Epithelial cell of esophagus (primary cell): ENCODE measurements around the gene MC5R.
"Not testable (repeated sequence)": the region's sequence is repeated elsewhere in the genome, so short reads cannot be mapped to it uniquely, and the experiment has no call there.

Experiments used
- DNase-seq: peaks from one replicate; pipeline ENCODE4 v3.0.0; 2010; ENCODE audit warnings: low read depth
- H3K4me3 ChIP-seq: 2 replicates; pipeline ENCODE4 v1.5.1; 2011; ENCODE audit warnings: mild to moderate bottlenecking, low read length, control low read depth
- CTCF ChIP-seq: IDR thresholded peaks from 2 replicates; pipeline ENCODE4 v1.5.1; 2011; ENCODE audit warnings: low read depth, mild to moderate bottlenecking, low read length, control low read depth, inconsistent platforms; ENCODE audit not compliant: insufficient read depth; ENCODE audit errors: missing control alignments

Gene MC5R

DNA sequence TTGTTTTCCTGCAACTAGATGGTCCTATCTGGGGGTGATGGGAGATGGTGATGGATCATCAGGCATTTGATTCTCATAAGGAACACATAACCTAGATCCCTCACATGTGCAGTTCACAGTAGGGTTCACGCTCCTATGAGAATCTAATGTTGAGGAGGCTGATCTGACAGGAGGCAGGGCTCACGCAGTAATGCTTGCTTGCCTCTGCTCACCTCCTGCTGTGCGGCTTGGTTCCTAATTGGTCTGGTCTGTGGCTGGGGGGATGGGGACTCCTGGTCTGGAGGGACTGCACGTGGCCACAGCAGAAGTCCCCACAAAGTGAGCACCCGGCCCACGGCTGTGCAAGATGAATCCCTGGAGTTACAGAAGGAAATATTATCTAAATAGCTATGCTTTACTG lies 11.3 kb downstream of the MC5R start:
- no peak for TF ChIP-seq CTCF
- no peak overlapping the region for H3K4me3 ChIP-seq
- no peak for DNase-seq

DNA sequence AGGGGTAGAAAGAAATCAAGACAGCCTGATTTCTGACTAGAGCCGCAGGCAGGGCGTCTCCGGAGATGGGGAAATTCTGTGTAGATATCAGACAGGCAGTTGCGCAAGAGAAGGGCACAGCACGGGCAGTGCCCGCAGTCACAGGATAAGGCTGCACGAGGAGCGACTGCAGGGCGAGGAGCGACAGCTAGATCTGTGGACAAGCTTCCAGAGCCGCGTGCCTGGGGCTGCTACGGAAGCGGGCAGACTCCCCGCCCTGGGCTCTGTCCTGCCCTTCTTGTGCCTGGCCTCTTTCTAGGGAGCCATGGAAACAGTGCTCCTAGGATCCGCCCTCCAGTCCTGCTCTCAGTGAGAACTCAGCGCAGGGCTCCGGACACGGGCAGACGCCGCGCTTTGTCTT lies 12.6 kb downstream of the MC5R start:
- H3K4me3 ChIP-seq: no peak overlapping the region
- no peak for TF ChIP-seq CTCF
- no peak for DNase-seq

DNA sequence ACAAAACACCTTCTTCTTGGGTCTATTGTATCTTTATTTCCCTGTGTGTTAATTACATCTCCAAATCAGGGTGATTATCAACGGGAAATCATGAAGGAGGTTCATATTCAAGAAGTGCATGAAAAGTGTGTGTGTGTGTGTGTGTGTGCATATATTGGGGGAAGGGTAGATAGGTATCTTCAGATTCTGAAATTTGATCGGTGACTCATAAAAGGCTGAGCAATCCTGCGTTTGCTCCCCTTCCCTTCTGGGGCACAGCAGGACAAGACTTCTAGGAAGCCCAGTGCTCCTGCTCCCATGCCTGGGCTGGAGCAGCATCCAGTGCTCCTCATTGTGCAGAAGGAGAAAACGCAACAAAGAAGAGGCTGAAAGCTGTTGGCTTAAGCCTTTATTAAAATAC lies 25.8 kb downstream of the MC5R start:
- no peak for DNase-seq
- no peak overlapping the region for H3K4me3 ChIP-seq
- TF ChIP-seq CTCF: no peak

GRCh38 chr18:13862898-13863297 lies 38.9 kb downstream of the MC5R start:
- not testable (repeated sequence) for H3K4me3 ChIP-seq, DNase-seq

DNA sequence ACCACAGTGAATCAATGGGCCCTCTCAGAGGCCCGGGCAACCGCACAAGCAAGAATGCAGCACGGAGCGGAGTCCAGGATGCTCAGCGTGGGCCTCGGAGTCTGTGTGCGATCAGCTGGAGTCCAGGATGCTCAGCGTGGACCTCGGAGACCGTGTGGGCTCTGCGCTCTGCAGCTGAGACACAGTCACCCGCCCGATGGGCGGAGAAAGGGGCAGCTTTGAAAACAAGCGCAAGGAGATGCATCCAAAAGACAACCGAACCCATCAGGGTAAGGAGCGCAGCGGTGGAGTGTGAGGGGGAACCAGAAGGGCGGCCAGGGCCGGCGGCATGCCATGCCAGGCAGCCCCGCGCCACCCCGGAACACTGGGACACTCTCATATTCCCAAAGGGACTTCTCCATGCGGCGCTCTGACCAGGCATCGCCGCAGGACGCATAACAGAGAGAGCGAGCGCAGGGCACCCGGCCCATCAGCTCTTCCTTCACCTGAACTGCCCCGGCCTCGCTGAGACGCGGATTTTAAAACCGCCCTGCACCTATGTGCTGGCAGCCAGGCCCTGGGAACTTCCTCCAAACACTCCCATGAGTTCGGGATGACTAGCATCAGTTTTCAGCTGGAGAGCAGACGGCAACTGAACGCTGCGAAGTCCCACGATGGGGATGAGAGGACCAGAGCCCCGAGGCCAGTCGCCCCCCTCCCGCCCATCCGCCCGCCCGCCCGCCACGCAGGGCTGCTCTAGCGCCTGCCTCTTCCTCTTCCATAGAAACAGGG lies 44.7 kb downstream of the MC5R start:
- H3K4me3 ChIP-seq: no peak overlapping the region
- no peak for DNase-seq

GRCh38 chr18:13871701-13872100 lies 47.8 kb downstream of the MC5R start:
- TF ChIP-seq CTCF: no peak
- DNase-seq: no peak
- no peak overlapping the region for H3K4me3 ChIP-seq

More for the DNA sequence above, 44.7 kb downstream of the MC5R start:
- TF ChIP-seq CTCF: no peak

- no peak overlapping the region for H3K4me3 ChIP-seq
- DNase-seq: no peak
- TF ChIP-seq CTCF: no peak
Observed at GRCh38 chr18:13872373-13872772, 48.4 kb downstream of the MC5R start.
